Parathyroid adenoma (tissue), 2 donors: Measurements from ENCODE around the gene CDC27.
"Not testable (repeated sequence)": the region's sequence is repeated elsewhere in the genome, so short reads cannot be mapped to it uniquely, and the experiment has no call there.

Experiments
- H2AFZ ChIP-seq: fragments of 300-600 bp; sonication (generic); one replicate; pipeline ENCODE4 v1.7.0; 2017; ENCODE audit warnings: antibody characterized with exemption, mild to moderate bottlenecking
- H3K27ac ChIP-seq: fragments of 300-600 bp; sonication (generic); one replicate; pipeline ENCODE4 v1.7.0; 2017
- H3K27me3 ChIP-seq: fragments of 300-600 bp; sonication (generic); one replicate; pipeline ENCODE4 v1.7.0; 2017; ENCODE audit warnings: low read length; ENCODE audit not compliant: control insufficient read depth, insufficient read depth
- H3K36me3 ChIP-seq: fragments of 300-600 bp; sonication (generic); one replicate; pipeline ENCODE4 v1.7.0; 2017; ENCODE audit warnings: low read length; ENCODE audit not compliant: control insufficient read depth, insufficient read depth
- H3K4me1 ChIP-seq: fragments of 300-600 bp; sonication (generic); one replicate; pipeline ENCODE4 v1.7.0; 2017; ENCODE audit warnings: control low read depth
- H3K4me2 ChIP-seq: fragments of 300-600 bp; sonication (generic); one replicate; pipeline ENCODE4 v1.7.0; 2017; ENCODE audit warnings: low read length
- H3K4me3 ChIP-seq: fragments of 300-600 bp; sonication (generic); one replicate; pipeline ENCODE4 v1.7.0; 2017; ENCODE audit warnings: low read depth, low read length
- H3K79me2 ChIP-seq: fragments of 300-600 bp; sonication (generic); one replicate; pipeline ENCODE4 v1.7.0; 2017; ENCODE audit warnings: control low read depth
- H3K9ac ChIP-seq: fragments of 300-600 bp; sonication (generic); one replicate; pipeline ENCODE4 v1.7.0; 2017; ENCODE audit warnings: mild to moderate bottlenecking
- H3K9me3 ChIP-seq: fragments of 300-600 bp; sonication (generic); one replicate; pipeline ENCODE4 v1.7.0; 2017; ENCODE audit warnings: low read length; ENCODE audit not compliant: control insufficient read depth
- CTCF ChIP-seq: fragments of 300-600 bp; sonication (generic); IDR thresholded peaks from one replicate; pipeline ENCODE4 v1.7.0; 2017; ENCODE audit warnings: antibody characterized with exemption, mild to moderate bottlenecking
- donor health status: primary hyperparathyroidism.

The CDC27 gene

GRCh38 chr17:47221154-47221553, 32.1 kb upstream of the CDC27 start:
- H3K27me3 ChIP-seq = no peaks in the 10 kb centered on the region
- no peak overlapping the region for H3K4me3 ChIP-seq
- no peak overlapping the region for H3K4me2 ChIP-seq
- H3K79me2 ChIP-seq = no peaks in the 10 kb centered on the region
- H3K9ac ChIP-seq = no peak overlapping the region
- no peaks in the 10 kb centered on the region for H3K36me3 ChIP-seq
- no peaks in the 10 kb centered on the region for H3K9me3 ChIP-seq
- H3K4me1 ChIP-seq = no peaks in the 10 kb centered on the region
- H2AFZ ChIP-seq = no peak overlapping the region
- no peak overlapping the region for H3K27ac ChIP-seq
- no peak for TF ChIP-seq CTCF

GRCh38 chr17:47220531-47220999, 31.5 kb upstream of the CDC27 start:
- no peak overlapping the region for H3K27ac ChIP-seq

GRCh38 chr17:47219621-47220475, 30.8 kb upstream of the CDC27 start:
- Histone ChIP-seq H3K4me3 (no peak overlapping the region), H3K79me2 (no peaks in the 10 kb centered on the region), H3K27ac (no peak overlapping the region), H3K27me3 (no peaks in the 10 kb centered on the region), H2AFZ (no peak overlapping the region), H3K9me3 (no peaks in the 10 kb centered on the region), H3K4me1 (no peaks in the 10 kb centered on the region), H3K36me3 (no peaks in the 10 kb centered on the region), H3K4me2 (no peak overlapping the region), H3K9ac (no peak overlapping the region)
- TF ChIP-seq CTCF = no peak

More at GRCh38 chr17:47220531-47220999, 31.5 kb upstream of the CDC27 start:
- no peak for TF ChIP-seq CTCF
- Histone ChIP-seq H3K27me3 (no peaks in the 10 kb centered on the region), H3K4me1 (no peaks in the 10 kb centered on the region), H3K9ac (no peak overlapping the region), H3K4me2 (no peak overlapping the region), H3K9me3 (no peaks in the 10 kb centered on the region), H2AFZ (no peak overlapping the region), H3K4me3 (no peak overlapping the region), H3K79me2 (no peaks in the 10 kb centered on the region), H3K36me3 (no peaks in the 10 kb centered on the region)

- no peak for TF ChIP-seq CTCF
- H3K4me1 ChIP-seq = no peaks in the 10 kb centered on the region
- no peak overlapping the region for H3K4me2 ChIP-seq
- no peak overlapping the region for H3K27ac ChIP-seq
- no peaks in the 10 kb centered on the region for H3K36me3 ChIP-seq
- H3K9me3 ChIP-seq = no peaks in the 10 kb centered on the region
- no peaks in the 10 kb centered on the region for H3K79me2 ChIP-seq
- no peak overlapping the region for H3K4me3 ChIP-seq
- no peak overlapping the region for H3K9ac ChIP-seq
- H2AFZ ChIP-seq = no peak overlapping the region
- H3K27me3 ChIP-seq = no peaks in the 10 kb centered on the region
These were observed 29.9 kb upstream of the CDC27 start for GRCh38 chr17:47218896-47219430.

- not testable (repeated sequence) for H3K4me3 ChIP-seq, H3K27me3 ChIP-seq, H2AFZ ChIP-seq, H3K27ac ChIP-seq, H3K79me2 ChIP-seq, H3K4me2 ChIP-seq, H3K9me3 ChIP-seq, H3K9ac ChIP-seq, H3K4me1 ChIP-seq, H3K36me3 ChIP-seq
These were observed 28.2 kb upstream of the CDC27 start for GRCh38 chr17:47217279-47217678.

GRCh38 chr17:47216821-47217220, 27.7 kb upstream of the CDC27 start:
- H3K79me2 ChIP-seq, H3K4me1 ChIP-seq, H3K9ac ChIP-seq, H2AFZ ChIP-seq, H3K36me3 ChIP-seq, H3K27ac ChIP-seq, H3K4me3 ChIP-seq, H3K4me2 ChIP-seq, H3K27me3 ChIP-seq, H3K9me3 ChIP-seq: not testable (repeated sequence)
